ENCODE results near the gene FHL1.
"Not testable (repeated sequence)": the region's sequence is repeated elsewhere in the genome, so short reads cannot be mapped to it uniquely, and the experiment has no call there.

The FHL1 gene

DNA sequence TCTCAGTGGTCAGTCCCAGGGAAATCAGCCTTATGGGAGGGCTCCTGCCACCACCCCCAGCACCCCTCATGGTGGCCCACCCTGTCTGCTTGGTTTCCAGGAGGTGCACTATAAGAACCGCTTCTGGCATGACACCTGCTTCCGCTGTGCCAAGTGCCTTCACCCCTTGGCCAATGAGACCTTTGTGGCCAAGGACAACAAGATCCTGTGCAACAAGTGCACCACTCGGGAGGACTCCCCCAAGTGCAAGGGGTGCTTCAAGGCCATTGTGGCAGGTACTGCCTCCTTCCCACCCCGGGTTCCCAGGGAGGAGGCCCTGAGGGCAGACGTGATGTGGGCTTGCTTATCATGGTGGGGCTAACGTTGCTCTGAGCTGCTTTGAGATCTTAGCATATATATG lies 59.6 kb downstream of the FHL1 start:
- DNase-seq (ENCODE audit: low read depth in 3 of 3, low spot score in 1 of 3): no peak

DNA sequence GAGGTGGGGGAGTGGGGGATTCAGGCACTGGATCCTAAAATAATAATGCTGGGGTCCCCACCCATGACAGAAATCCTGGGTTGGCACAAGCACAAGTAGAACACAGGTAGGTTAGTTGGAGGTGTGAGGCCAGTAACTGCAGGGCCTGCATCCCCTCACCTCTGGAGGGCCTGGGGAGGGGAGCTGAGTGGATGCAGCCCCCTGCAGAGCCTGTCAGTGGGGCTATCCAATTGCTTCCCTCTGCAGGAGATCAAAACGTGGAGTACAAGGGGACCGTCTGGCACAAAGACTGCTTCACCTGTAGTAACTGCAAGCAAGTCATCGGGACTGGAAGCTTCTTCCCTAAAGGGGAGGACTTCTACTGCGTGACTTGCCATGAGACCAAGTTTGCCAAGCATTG lies 60.2 kb downstream of the FHL1 start:
- DNase-seq (ENCODE audit: low read depth in 3 of 3, low spot score in 1 of 3): no peak

DNA sequence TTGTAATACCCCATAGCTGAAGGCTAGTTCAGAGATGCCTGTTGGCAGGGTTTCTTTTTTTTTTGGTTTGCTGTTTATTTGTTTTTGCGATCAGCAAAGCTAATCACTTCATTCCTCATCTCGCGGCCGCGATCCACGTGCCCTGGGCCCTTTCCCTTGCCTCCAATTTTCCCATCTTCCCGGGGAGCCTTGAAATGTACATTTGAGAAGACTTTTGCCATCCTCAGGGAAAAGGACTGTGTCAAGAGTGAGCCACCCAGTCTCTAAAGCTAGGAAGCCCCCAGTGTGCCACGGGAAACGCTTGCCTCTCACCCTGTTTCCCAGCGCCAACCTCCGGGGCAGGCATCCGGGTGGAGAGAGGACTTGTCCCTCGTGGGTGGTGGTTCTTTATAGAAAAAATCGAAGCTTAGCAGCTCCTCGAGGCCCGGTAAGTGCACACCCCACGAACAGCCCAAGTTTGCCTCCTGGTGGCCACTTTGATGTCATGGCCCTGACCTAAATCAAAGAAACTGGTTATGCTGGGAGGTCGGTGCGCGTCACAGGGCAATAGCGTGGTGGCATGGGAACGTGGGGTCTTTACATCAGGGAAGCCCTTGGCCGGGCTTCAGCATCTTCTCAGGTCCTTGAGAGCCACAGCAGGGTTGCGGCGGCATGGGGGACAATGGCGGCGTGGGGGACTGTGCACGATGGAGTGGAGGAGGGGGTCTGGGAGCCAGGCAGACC lies 61.8 kb downstream of the FHL1 start:
- peak in 1 of 3 donors; percentile 2 for DNase-seq (ENCODE audit: low read depth in 3 of 3, low spot score in 1 of 3)

DNA sequence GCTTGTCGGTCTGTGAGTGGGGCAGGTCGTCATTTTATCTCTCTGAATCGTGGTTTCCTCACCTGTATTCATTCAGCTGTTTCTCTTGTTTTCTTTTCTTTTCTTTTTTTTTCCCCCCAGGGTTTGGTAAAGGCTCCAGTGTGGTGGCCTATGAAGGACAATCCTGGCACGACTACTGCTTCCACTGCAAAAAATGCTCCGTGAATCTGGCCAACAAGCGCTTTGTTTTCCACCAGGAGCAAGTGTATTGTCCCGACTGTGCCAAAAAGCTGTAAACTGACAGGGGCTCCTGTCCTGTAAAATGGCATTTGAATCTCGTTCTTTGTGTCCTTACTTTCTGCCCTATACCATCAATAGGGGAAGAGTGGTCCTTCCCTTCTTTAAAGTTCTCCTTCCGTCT lies 62.4 kb downstream of the FHL1 start:
- DNase-seq (ENCODE audit: low read depth in 3 of 3, low spot score in 1 of 3): no peak

DNA sequence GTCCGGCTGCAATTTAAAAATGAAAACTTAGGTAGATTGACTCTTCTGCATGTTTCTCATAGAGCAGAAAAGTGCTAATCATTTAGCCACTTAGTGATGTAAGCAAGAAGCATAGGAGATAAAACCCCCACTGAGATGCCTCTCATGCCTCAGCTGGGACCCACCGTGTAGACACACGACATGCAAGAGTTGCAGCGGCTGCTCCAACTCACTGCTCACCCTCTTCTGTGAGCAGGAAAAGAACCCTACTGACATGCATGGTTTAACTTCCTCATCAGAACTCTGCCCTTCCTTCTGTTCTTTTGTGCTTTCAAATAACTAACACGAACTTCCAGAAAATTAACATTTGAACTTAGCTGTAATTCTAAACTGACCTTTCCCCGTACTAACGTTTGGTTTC lies 62.9 kb downstream of the FHL1 start:
- no peak for DNase-seq (ENCODE audit: low read depth in 3 of 3, low spot score in 1 of 3)

DNA sequence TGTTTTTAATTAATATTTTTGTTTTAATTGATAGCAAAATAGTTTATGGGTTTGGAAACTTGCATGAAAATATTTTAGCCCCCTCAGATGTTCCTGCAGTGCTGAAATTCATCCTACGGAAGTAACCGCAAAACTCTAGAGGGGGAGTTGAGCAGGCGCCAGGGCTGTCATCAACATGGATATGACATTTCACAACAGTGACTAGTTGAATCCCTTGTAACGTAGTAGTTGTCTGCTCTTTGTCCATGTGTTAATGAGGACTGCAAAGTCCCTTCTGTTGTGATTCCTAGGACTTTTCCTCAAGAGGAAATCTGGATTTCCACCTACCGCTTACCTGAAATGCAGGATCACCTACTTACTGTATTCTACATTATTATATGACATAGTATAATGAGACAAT lies 63.5 kb downstream of the FHL1 start:
- DNase-seq (ENCODE audit: low read depth in 3 of 3, low spot score in 1 of 3): no peak

DNA sequence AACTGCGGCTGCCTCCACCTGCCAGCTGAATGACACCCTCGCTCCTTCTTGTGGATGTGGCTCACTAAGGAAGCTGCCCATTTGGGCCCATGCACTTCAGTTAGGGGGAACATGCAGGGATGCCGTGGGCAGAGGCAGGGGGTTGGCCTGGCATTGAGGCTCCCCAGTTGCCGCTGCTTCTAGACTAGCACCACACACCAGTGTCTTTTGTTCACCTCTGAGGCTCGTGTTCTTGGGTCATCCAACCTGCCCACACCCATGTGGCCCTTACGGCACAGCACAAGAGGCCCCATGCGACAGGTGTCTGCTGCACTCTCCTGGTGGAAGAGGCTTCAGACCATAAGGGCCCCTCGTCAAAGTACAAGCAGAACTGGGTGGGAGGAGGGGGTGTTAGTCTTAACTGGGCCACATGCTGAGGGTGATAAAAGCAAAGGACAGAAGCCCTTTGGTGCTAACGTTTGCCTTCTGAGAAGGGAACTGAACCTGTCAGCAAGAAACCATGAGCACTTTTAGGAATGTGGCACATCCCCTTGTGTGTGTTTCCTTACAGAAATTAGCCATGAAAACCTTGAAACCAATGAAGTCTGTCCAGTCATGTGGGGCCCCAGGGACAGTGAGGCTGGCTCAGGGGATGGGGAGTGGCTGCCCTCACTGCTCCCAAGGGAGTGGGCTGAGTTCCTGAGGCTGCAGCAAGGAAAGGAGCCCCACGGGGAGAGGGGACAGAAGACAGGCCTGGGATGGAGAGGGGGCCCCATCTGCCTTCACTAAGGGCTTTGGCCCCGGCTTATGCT lies 64.6 kb downstream of the FHL1 start:
- DNase-seq (ENCODE audit: low read depth in 3 of 3, low spot score in 1 of 3): no peak

DNA sequence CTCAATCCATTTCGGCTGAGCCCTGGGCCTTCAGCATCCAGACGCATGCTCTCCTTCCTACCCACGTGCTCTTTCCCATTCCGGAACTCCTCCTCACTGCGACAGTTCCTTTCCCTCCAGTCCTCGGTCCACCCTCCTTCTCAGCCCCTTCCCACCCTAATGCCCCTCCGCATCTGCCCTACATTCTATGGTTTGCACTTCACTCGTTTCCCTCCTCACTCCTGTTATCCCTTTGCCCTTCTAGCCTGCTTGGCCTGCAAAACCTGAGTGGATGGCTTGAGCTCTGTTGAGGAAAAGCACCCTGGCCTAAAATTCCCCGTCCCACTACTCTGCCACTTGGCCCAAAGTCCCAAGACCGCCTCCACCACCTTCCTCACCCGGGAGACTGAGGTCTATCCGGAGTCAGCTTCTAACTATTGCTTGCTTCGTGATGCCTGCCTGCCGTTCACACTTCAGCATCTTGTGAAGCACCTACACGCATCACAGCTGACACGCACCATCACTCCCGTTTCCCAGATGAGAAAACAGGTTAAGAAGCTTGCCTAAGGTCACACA lies 65.3 kb downstream of the FHL1 start:
- no peak for DNase-seq (ENCODE audit: low read depth in 3 of 3, low spot score in 1 of 3)

DNA sequence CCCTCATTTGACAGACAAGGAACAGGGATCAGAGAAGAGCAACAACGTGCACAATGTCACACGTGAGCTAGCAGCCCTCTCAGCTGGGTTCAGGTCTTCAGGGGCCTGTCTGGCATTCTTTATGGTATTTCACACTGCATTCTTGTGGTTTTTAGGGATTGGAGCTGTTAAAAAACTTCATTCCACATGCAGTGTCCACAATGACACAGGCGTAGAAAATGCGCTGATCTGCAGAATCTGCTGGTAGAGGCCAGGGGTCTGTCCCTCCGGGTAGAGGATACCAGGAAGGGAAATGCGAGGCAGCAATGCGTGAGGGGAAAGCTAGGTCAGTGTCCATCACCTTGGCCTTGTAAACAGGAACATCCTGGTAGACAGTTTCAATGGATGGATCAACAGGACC lies 67.2 kb downstream of the FHL1 start:
- no peak for DNase-seq (ENCODE audit: low read depth in 3 of 3, low spot score in 1 of 3)

DNA sequence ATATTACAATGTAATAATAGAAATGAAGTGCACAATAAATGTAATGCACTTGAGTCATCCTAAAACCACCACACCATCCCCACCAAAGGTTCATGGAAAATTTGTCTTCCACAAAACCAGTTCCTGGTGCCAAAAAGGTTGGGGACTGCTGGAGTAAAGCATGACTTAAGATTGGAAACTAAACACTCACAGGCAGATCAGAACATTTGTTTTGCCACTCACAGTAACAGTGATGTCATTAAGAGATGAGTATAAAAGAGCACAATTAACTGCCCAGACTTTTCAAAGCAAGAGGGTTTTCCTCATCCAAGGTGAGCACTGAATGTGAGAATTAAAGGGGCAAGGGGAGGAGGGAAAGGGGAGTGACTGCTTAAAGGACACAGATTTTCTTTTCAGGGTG lies 68.2 kb downstream of the FHL1 start:
- no peak for DNase-seq (ENCODE audit: low read depth in 3 of 3, low spot score in 1 of 3)

DNA sequence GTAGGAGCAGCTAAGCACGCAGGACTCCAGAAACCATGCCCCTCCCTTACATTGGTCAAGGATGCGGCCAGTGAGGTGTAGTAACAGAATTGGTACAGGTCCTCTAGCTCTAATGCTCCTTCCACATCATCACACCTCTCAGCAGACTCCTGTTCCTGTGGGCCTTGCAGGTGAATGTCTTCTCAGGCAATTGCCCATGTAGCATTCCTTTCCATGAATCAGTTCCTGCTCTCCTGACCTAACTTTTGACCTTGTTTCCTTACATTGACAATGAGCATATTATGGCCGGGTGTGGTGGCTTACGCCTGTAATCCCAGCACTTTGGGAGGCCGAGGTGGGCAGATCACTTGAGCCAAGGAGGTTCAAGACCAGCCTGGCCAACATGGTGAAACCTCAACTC lies 72.6 kb downstream of the FHL1 start:
- no peak for DNase-seq (ENCODE audit: low read depth in 3 of 3, low spot score in 1 of 3)

DNA sequence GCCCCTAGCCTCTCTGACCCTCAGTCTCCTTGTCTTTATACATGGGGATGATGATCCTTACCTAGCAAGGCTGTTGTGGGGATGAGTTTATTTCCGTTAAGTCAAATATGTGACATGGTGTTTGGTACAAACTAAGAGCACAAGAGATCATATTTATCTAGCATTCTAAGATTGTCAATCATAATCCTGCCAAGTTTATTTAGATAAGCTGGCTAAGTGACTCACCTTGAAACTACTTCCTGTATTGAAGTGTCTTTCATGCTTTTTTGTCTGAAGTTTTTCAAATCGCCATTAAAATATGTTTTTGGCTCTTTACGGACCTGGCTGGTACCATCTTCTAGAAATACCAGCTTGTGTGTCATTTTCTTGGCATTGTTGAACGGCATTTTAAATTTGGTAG lies 73.2 kb downstream of the FHL1 start:
- DNase-seq (ENCODE audit: low read depth in 3 of 3, low spot score in 1 of 3): no peak

DNA sequence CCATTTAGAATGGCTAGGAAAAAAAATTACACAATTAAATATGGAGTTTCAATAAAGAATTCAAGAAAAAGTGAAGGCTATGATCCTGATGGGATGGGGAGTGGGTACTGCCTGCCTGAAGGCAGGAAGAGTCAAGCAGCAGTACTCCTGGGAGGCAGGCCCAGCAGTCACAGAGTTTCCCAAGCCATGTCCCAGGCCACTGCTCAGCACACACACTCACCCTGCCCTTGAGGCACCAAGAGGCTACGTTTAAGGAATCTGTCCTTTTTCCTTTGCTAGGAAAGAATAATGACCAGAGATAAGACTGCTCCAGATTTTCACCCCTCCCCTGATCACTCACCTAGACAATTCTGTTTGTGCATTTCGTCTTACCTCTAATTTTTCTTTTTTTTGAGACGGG lies 73.6 kb downstream of the FHL1 start:
- DNase-seq (ENCODE audit: low read depth in 3 of 3, low spot score in 1 of 3): no peak

DNA sequence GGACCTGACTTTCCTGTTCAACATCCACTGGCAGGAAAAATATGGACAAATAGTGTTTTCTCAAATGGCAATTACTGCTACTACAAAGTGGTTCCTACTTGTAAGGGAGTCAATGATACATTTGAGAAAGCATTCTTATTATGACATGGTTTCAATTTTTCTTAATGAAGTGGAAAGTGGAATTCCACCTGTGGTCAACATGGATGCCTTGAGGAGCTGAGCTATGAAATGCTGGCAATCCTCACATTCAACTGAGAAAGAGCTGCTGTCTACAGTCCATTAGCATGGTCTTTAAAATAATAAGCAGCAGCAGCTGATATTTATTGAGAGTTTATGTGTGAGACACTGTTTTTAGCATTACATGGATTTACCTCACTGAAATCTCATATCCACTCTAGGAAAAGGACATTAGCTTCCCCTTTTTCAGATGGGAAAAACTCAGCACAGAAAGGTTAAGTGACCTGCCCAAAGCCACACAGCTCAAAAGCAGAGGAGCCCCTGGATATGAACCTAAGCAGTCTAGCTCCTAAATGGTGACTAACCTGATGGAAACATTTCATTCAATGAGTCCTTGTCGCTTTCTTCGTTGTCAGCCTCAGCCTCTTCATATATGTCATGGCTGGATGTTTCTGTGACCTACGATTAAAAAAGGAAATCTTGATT lies 74.6 kb downstream of the FHL1 start:
- DNase-seq (ENCODE audit: low read depth in 3 of 3, low spot score in 1 of 3): no peak

DNA sequence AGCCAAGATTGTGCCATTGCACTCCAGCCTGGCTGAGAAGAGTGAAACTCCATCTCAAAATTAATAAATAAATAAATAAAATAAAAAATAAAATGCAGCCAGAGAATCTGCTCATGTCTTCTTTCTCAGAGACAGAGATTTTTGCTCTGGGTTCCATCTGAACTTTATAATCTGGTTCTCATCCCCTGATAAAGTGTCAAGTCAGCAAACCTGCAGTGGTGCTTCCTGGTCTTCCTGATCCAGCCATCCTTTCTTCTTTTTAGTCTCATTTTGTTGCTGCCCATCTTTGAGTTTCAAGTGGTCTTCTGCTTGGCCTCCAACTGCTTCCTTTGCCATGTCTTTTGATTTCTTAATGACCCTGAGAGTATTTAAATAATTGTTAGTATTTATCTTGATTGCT lies 79.7 kb downstream of the FHL1 start:
- no peak for DNase-seq (ENCODE audit: low read depth in 3 of 3, low spot score in 1 of 3)

DNA sequence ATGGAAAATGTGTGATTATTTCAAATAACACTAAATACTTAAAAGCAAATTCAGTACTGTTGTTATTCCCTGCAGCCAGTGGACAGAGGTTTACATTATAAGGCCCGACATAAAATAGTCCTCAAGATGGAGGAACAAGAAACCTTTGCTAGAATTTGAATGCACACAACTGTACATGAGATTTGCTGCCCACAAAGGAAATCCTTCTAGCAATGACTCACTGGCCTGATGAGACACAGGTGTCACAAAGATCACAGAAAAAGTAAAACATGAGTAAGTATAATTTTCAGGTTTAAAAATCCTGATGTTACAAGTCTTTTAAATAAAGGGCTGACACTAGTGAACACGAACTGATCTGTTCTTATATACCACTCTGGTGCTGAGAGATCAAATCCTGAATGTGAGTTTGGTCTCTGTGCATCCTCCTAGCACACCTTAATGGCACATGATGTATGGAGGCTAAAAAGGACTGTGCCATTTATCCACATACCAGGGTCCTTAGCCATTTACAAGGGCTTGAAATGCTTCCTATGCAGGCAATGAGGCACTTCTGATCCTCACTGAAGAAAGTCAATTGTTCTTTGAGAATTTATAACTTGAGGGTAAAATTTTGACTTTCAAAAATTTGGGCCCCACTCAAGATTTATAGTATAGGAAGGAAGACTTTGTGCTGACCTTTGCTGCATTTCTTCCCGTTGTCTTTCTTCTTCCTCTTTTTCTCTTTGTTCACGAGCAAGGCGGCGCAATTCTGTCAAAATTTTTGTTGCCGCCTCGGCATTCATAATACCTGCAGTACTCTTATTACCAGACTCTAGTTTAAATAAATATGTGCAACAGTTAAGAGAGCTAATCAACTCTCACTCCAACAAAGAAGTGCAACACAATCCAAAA lies 80.9 kb downstream of the FHL1 start:
- no peak for DNase-seq (ENCODE audit: low read depth in 3 of 3, low spot score in 1 of 3)

DNA sequence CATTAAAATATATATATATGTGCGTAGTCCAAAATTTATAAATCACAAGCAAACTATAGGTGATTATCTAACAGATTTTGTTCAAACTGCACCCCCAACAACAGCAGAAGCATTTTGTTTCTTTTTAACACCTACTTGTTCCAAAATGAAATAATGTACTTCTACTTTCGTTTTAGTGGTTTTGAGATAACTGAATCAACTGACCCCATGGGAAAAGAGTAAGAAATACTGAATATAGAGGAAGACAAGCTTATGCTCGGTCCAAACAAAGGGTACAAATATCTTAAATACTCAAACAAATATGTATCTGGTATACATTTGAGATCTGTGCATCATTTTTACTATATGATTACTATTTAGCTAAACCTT lies 81.5 kb downstream of the FHL1 start:
- no peak for DNase-seq (ENCODE audit: low read depth in 3 of 3, low spot score in 1 of 3)

DNA sequence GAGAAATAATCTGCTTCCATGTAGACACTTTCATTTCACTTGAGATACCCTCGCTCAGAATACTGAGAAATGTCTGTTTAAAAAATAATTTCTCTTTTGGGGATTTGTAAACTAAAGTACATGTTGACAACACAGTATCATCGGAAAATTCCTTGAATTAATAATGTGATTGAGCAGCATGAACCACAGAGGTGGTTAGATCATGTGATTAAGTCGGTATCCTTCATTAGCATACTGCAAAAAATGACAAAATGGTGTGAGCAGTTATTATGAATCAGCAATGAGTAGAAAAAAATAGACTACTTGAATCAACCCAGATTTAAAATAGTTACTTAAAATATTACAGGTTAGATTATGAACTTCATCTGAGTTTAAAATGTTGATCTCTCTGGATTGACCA lies 89.7 kb downstream of the FHL1 start:
- DNase-seq (ENCODE audit: low read depth in 3 of 3, low spot score in 1 of 3): no peak

DNA sequence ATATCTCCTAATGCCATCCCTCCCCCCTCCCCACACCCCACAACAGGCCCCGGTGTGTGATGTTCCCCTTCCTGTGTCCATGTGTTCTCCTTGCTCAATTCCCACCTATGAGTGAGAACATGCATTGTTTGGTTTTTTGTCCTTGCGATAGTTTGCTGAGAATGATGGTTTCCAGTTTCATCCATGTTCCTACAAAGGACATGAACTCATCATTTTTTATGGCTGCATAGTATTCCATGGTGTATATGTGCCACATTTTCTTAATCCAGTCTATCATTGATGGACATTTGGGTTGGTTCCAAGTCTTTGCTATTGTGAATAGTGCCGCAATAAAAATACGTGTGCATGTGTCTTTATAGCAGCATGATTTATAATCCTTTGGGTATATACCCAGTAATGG lies 90.5 kb downstream of the FHL1 start:
- DNase-seq (ENCODE audit: low read depth in 3 of 3, low spot score in 1 of 3): not testable (repeated sequence)

DNA sequence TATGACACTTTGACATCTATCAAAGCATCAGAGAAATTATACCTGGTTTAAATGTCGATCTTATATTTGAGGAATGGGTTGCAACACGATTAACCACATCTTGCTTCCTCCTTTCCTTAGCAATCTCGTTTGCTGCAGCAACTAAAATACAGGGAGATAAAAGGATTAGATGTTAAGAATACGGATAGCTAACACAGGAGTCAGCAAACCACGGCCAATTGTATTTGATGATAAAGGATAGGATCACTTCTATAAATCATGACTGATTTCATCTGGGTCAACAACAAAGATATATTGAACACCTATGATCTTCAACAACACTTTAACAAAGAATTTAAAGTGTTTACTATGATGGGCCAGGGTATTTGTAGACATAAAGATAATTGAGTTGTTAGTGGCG lies 98.9 kb downstream of the FHL1 start:
- DNase-seq (ENCODE audit: low read depth in 3 of 3, low spot score in 1 of 3): no peak

Data from stimulated activated CD4-positive, alpha-beta T cell treated with anti-CD3 and anti-CD28 coated beads, TNF-alpha, amount 100 ng/mL, for 1 hour (primary cell).